ENCODE results near the gene ITPR1.

ITPR1 gene

GRCh38 chr3:4819746-4820145 lies 326.6 kb downstream of the ITPR1 start:
- DNase-seq (ENCODE audit: extremely low read depth in 1 of 2, low read depth in 1 of 2): no peak

- peak; percentile 53 to 78 for DNase-seq (ENCODE audit: extremely low read depth in 1 of 2, low read depth in 1 of 2)
Measured at GRCh38 chr3:4820296-4821121, 327.4 kb downstream of the ITPR1 start.

- DNase-seq (ENCODE audit: extremely low read depth in 1 of 2, low read depth in 1 of 2): no peak
Measured at GRCh38 chr3:4821338-4821737, 328.2 kb downstream of the ITPR1 start.

GRCh38 chr3:4821975-4822374 lies 328.8 kb downstream of the ITPR1 start:
- DNase-seq (ENCODE audit: extremely low read depth in 1 of 2, low read depth in 1 of 2): peak; percentile 65 to 84

GRCh38 chr3:4822568-4822967 lies 329.4 kb downstream of the ITPR1 start:
- no peak for DNase-seq (ENCODE audit: extremely low read depth in 1 of 2, low read depth in 1 of 2)

GRCh38 chr3:4823385-4823784 lies 330.2 kb downstream of the ITPR1 start:
- DNase-seq (ENCODE audit: extremely low read depth in 1 of 2, low read depth in 1 of 2): no peak

GRCh38 chr3:4823986-4824925 lies 331.1 kb downstream of the ITPR1 start:
- no peak for DNase-seq (ENCODE audit: extremely low read depth in 1 of 2, low read depth in 1 of 2)

- DNase-seq (ENCODE audit: extremely low read depth in 1 of 2, low read depth in 1 of 2): no peak
Measured at GRCh38 chr3:4824926-4825325, 331.8 kb downstream of the ITPR1 start.

- no peak for DNase-seq (ENCODE audit: extremely low read depth in 1 of 2, low read depth in 1 of 2)
Measured at GRCh38 chr3:4825436-4826236, 332.5 kb downstream of the ITPR1 start.

GRCh38 chr3:4826237-4827100 lies 333.3 kb downstream of the ITPR1 start:
- DNase-seq (ENCODE audit: extremely low read depth in 1 of 2, low read depth in 1 of 2): no peak

- no peak for DNase-seq (ENCODE audit: extremely low read depth in 1 of 2, low read depth in 1 of 2)
Measured at GRCh38 chr3:4827767-4828166, 334.6 kb downstream of the ITPR1 start.

- no peak for DNase-seq (ENCODE audit: extremely low read depth in 1 of 2, low read depth in 1 of 2)
Measured at GRCh38 chr3:4828279-4829030, 335.3 kb downstream of the ITPR1 start.

GRCh38 chr3:4829031-4829394 lies 335.9 kb downstream of the ITPR1 start:
- DNase-seq (ENCODE audit: extremely low read depth in 1 of 2, low read depth in 1 of 2): no peak

GRCh38 chr3:4830586-4830914 lies 337.4 kb downstream of the ITPR1 start:
- DNase-seq (ENCODE audit: extremely low read depth in 1 of 2, low read depth in 1 of 2): no peak

- no peak for DNase-seq (ENCODE audit: extremely low read depth in 1 of 2, low read depth in 1 of 2)
Measured at GRCh38 chr3:4831580-4831950, 338.4 kb downstream of the ITPR1 start.

GRCh38 chr3:4833471-4833870 lies 340.3 kb downstream of the ITPR1 start:
- DNase-seq (ENCODE audit: extremely low read depth in 1 of 2, low read depth in 1 of 2): no peak

- DNase-seq (ENCODE audit: extremely low read depth in 1 of 2, low read depth in 1 of 2): peak; percentile 66 to 84
Measured at GRCh38 chr3:4834403-4834866, 341.3 kb downstream of the ITPR1 start.

GRCh38 chr3:4835616-4836043 lies 342.5 kb downstream of the ITPR1 start:
- no peak for DNase-seq (ENCODE audit: extremely low read depth in 1 of 2, low read depth in 1 of 2)

- DNase-seq (ENCODE audit: extremely low read depth in 1 of 2, low read depth in 1 of 2): no peak
Measured at GRCh38 chr3:4836516-4836915, 343.4 kb downstream of the ITPR1 start.
